Inferior parietal cortex (tissue), 1 donor: ENCODE measurements around the gene GPR4.
A peak's percentile ranks its signal among the peaks of the same experiment; 100 is the strongest.
"Not testable (repeated sequence)": the region's sequence is repeated elsewhere in the genome, so short reads cannot be mapped to it uniquely, and the experiment has no call there.

Experiments
- DNase-seq: peaks from one replicate; pipeline ENCODE4 v3.0.0-alpha.2; 2016; ENCODE audit errors: extremely low spot score

GPR4 gene

GRCh38 chr19:45623984-45624383 lies 22.0 kb upstream of the GPR4 start:
- DNase-seq = no peak

GRCh38 chr19:45621976-45622503 lies 20.0 kb upstream of the GPR4 start:
- DNase-seq = no peak

- DNase-seq = no peak
Measured at GRCh38 chr19:45621389-45621788, 19.4 kb upstream of the GPR4 start.

- no peak for DNase-seq
Measured at GRCh38 chr19:45616704-45617017, 14.6 kb upstream of the GPR4 start.

GRCh38 chr19:45615795-45616703 lies 14.0 kb upstream of the GPR4 start:
- no peak for DNase-seq

- not testable (repeated sequence) for DNase-seq
Measured at GRCh38 chr19:45615056-45615455, 13.0 kb upstream of the GPR4 start.

GRCh38 chr19:45613926-45614725 lies 12.1 kb upstream of the GPR4 start:
- DNase-seq = no peak

GRCh38 chr19:45608948-45609347 lies 6.9 kb upstream of the GPR4 start:
- DNase-seq = no peak

GRCh38 chr19:45607071-45608029 lies 5.3 kb upstream of the GPR4 start:
- peak; percentile 69 for DNase-seq

- DNase-seq = no peak
Measured at GRCh38 chr19:45601115-45601514, 897 bp downstream of the GPR4 start.

- no peak for DNase-seq
Measured at GRCh38 chr19:45600340-45600885, 1.6 kb downstream of the GPR4 start.

- no peak for DNase-seq
Measured at GRCh38 chr19:45599286-45599685, 2.7 kb downstream of the GPR4 start.

GRCh38 chr19:45598267-45599001 lies 3.6 kb downstream of the GPR4 start:
- no peak for DNase-seq

GRCh38 chr19:45597425-45598111 lies 4.4 kb downstream of the GPR4 start:
- no peak for DNase-seq

- DNase-seq = no peak
Measured at GRCh38 chr19:45595814-45596213, 6.2 kb downstream of the GPR4 start.

GRCh38 chr19:45593520-45593919 lies 8.5 kb downstream of the GPR4 start:
- DNase-seq = no peak

GRCh38 chr19:45592366-45592765 lies 9.6 kb downstream of the GPR4 start:
- no peak for DNase-seq

GRCh38 chr19:45591638-45592005 lies 10.4 kb downstream of the GPR4 start:
- no peak for DNase-seq

- DNase-seq = no peak
Measured at GRCh38 chr19:45591004-45591637, 10.9 kb downstream of the GPR4 start.
